ENCODE measurements around the gene CAMTA1.

The CAMTA1 gene

GRCh38 chr1:6859415-6860343 is 74.4 kb downstream of the CAMTA1 start:
- Histone ChIP-seq H3K27me3 (ENCODE audit: control insufficient read depth, insufficient read depth, low read length) (no peaks in the 10 kb centered on the region), H3K4me3 (ENCODE audit: low read depth, low read length) (no peak overlapping the region), H3K4me1 (ENCODE audit: control insufficient read depth, insufficient read depth, low read length) (peaks cover 8% of the 10 kb centered on the region), H3K9ac (ENCODE audit: low read depth, low read length) (no peak overlapping the region), H3K36me3 (ENCODE audit: control insufficient read depth, insufficient read depth, low read length) (no peaks in the 10 kb centered on the region), H3K9me3 (ENCODE audit: control insufficient read depth, insufficient read depth, low read length) (no peaks in the 10 kb centered on the region)

- H3K4me3 ChIP-seq (ENCODE audit: low read depth, low read length), result no peak overlapping the region
- H3K9me3 ChIP-seq (ENCODE audit: control insufficient read depth, insufficient read depth, low read length), result no peaks in the 10 kb centered on the region
- no peaks in the 10 kb centered on the region for H3K27me3 ChIP-seq (ENCODE audit: control insufficient read depth, insufficient read depth, low read length)
- H3K4me1 ChIP-seq (ENCODE audit: control insufficient read depth, insufficient read depth, low read length), result peaks cover 8% of the 10 kb centered on the region
- no peaks in the 10 kb centered on the region for H3K36me3 ChIP-seq (ENCODE audit: control insufficient read depth, insufficient read depth, low read length)
- H3K9ac ChIP-seq (ENCODE audit: low read depth, low read length), result no peak overlapping the region
These were observed 75.1 kb downstream of the CAMTA1 start for GRCh38 chr1:6860401-6860800.

GRCh38 chr1:6861075-6861724 is 75.9 kb downstream of the CAMTA1 start:
- Histone ChIP-seq H3K9ac (ENCODE audit: low read depth, low read length) (no peak overlapping the region), H3K36me3 (ENCODE audit: control insufficient read depth, insufficient read depth, low read length) (no peaks in the 10 kb centered on the region), H3K27me3 (ENCODE audit: control insufficient read depth, insufficient read depth, low read length) (no peaks in the 10 kb centered on the region)

DNA sequence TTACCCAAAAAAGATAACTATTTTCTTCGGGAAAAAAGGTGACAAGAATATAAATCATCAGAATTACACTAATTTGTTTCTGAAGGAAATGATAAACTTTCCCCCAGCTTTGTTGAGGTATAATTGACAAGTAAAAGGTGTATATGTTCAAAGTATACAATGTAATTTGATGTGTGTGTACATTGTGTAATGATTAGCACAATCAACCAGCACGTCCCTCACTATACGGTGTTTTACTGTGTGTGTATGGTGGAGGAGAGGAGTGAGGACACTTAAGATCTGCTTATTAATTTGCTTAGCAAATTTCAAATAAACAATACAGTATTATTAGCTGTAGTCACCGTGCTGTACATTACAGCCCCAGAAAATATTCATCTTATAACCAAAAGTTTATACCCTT is 77.7 kb downstream of the CAMTA1 start:
- no peaks in the 10 kb centered on the region for H3K36me3 ChIP-seq (ENCODE audit: control insufficient read depth, insufficient read depth, low read length)

More at GRCh38 chr1:6861075-6861724, 75.9 kb downstream of the CAMTA1 start:
- peaks cover 11% of the 10 kb centered on the region for H3K4me1 ChIP-seq (ENCODE audit: control insufficient read depth, insufficient read depth, low read length)
- H3K9me3 ChIP-seq (ENCODE audit: control insufficient read depth, insufficient read depth, low read length), result no peaks in the 10 kb centered on the region
- H3K4me3 ChIP-seq (ENCODE audit: low read depth, low read length), result no peak overlapping the region

DNA sequence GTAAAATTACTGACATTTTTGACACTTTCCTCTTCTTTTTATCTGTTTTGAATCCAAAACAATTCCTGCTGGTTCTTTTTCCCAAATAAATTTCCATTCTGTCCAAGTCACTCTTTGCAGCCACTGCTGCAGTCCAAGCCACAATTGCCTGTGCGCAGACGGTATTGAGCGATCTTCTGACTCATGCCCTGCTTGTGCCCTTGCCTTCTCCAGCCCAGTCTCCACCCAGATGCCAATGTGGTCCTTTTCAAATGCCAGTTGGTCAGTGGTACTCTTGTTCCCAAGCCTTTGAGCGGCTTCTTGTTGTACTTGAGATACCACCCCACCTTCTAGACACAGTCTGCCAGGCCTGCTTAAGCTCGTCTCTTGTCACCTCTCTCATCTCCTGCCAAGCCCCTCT is 78.9 kb downstream of the CAMTA1 start:
- peaks cover 34% of the 10 kb centered on the region for H3K4me1 ChIP-seq (ENCODE audit: control insufficient read depth, insufficient read depth, low read length)
- H3K4me3 ChIP-seq (ENCODE audit: low read depth, low read length), result no peak overlapping the region
- H3K27me3 ChIP-seq (ENCODE audit: control insufficient read depth, insufficient read depth, low read length), result no peaks in the 10 kb centered on the region
- H3K36me3 ChIP-seq (ENCODE audit: control insufficient read depth, insufficient read depth, low read length), result no peaks in the 10 kb centered on the region
- H3K9ac ChIP-seq (ENCODE audit: low read depth, low read length), result no peak overlapping the region
- H3K9me3 ChIP-seq (ENCODE audit: control insufficient read depth, insufficient read depth, low read length), result no peaks in the 10 kb centered on the region

More for the DNA sequence above, 77.7 kb downstream of the CAMTA1 start:
- Histone ChIP-seq H3K9me3 (ENCODE audit: control insufficient read depth, insufficient read depth, low read length) (no peaks in the 10 kb centered on the region), H3K4me3 (ENCODE audit: low read depth, low read length) (no peak overlapping the region), H3K9ac (ENCODE audit: low read depth, low read length) (no peak overlapping the region), H3K27me3 (ENCODE audit: control insufficient read depth, insufficient read depth, low read length) (no peaks in the 10 kb centered on the region), H3K4me1 (ENCODE audit: control insufficient read depth, insufficient read depth, low read length) (peaks cover 28% of the 10 kb centered on the region)

- H3K9ac ChIP-seq (ENCODE audit: low read depth, low read length), result no peak overlapping the region
- no peak overlapping the region for H3K4me3 ChIP-seq (ENCODE audit: low read depth, low read length)
- peaks cover 29% of the 10 kb centered on the region for H3K4me1 ChIP-seq (ENCODE audit: control insufficient read depth, insufficient read depth, low read length)
- no peaks in the 10 kb centered on the region for H3K27me3 ChIP-seq (ENCODE audit: control insufficient read depth, insufficient read depth, low read length)
- H3K9me3 ChIP-seq (ENCODE audit: control insufficient read depth, insufficient read depth, low read length), result no peaks in the 10 kb centered on the region
- no peaks in the 10 kb centered on the region for H3K36me3 ChIP-seq (ENCODE audit: control insufficient read depth, insufficient read depth, low read length)
These were observed 81.6 kb downstream of the CAMTA1 start for GRCh38 chr1:6866825-6867224.

DNA sequence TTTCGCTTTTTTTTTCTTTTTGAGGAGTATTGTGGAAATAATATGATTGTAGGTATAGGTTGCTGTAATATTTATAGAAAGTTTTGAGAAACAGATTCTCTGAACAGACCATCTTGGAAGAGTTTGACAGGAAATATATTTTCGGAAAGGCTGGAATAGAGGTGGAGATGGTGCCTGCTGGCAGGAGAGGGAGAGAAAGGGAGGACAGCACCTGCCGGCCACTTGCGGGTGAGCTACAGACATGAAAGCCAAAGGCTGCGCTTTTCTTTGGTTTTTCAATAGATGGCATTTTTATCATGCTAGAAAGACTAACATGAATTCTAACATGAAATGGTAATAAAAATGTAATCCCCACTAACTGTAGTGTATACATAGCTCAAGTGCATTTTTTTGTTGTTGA is 82.1 kb downstream of the CAMTA1 start:
- Histone ChIP-seq H3K9ac (ENCODE audit: low read depth, low read length) (no peak overlapping the region), H3K27me3 (ENCODE audit: control insufficient read depth, insufficient read depth, low read length) (no peaks in the 10 kb centered on the region), H3K9me3 (ENCODE audit: control insufficient read depth, insufficient read depth, low read length) (no peaks in the 10 kb centered on the region), H3K4me1 (ENCODE audit: control insufficient read depth, insufficient read depth, low read length) (peaks cover 29% of the 10 kb centered on the region), H3K36me3 (ENCODE audit: control insufficient read depth, insufficient read depth, low read length) (no peaks in the 10 kb centered on the region), H3K4me3 (ENCODE audit: low read depth, low read length) (no peak overlapping the region)

GRCh38 chr1:6867729-6868659 is 82.7 kb downstream of the CAMTA1 start:
- H3K4me3 ChIP-seq (ENCODE audit: low read depth, low read length), result no peak overlapping the region
- H3K4me1 ChIP-seq (ENCODE audit: control insufficient read depth, insufficient read depth, low read length), result peaks cover 29% of the 10 kb centered on the region
- H3K9me3 ChIP-seq (ENCODE audit: control insufficient read depth, insufficient read depth, low read length), result no peaks in the 10 kb centered on the region
- H3K36me3 ChIP-seq (ENCODE audit: control insufficient read depth, insufficient read depth, low read length), result no peaks in the 10 kb centered on the region
- H3K9ac ChIP-seq (ENCODE audit: low read depth, low read length), result no peak overlapping the region
- H3K27me3 ChIP-seq (ENCODE audit: control insufficient read depth, insufficient read depth, low read length), result no peaks in the 10 kb centered on the region

- Histone ChIP-seq H3K27me3 (ENCODE audit: control insufficient read depth, insufficient read depth, low read length) (no peaks in the 10 kb centered on the region), H3K9me3 (ENCODE audit: control insufficient read depth, insufficient read depth, low read length) (no peaks in the 10 kb centered on the region), H3K4me1 (ENCODE audit: control insufficient read depth, insufficient read depth, low read length) (peaks cover 29% of the 10 kb centered on the region)
These were observed 83.6 kb downstream of the CAMTA1 start for GRCh38 chr1:6868660-6869380.

GRCh38 chr1:6869545-6869944 is 84.3 kb downstream of the CAMTA1 start:
- H3K36me3 ChIP-seq (ENCODE audit: control insufficient read depth, insufficient read depth, low read length), result no peaks in the 10 kb centered on the region
- no peak overlapping the region for H3K4me3 ChIP-seq (ENCODE audit: low read depth, low read length)
- H3K9me3 ChIP-seq (ENCODE audit: control insufficient read depth, insufficient read depth, low read length), result no peaks in the 10 kb centered on the region
- no peaks in the 10 kb centered on the region for H3K27me3 ChIP-seq (ENCODE audit: control insufficient read depth, insufficient read depth, low read length)
- peaks cover 29% of the 10 kb centered on the region for H3K4me1 ChIP-seq (ENCODE audit: control insufficient read depth, insufficient read depth, low read length)
- H3K9ac ChIP-seq (ENCODE audit: low read depth, low read length), result no peak overlapping the region

More at GRCh38 chr1:6868660-6869380, 83.6 kb downstream of the CAMTA1 start:
- Histone ChIP-seq H3K4me3 (ENCODE audit: low read depth, low read length) (no peak overlapping the region), H3K36me3 (ENCODE audit: control insufficient read depth, insufficient read depth, low read length) (no peaks in the 10 kb centered on the region), H3K9ac (ENCODE audit: low read depth, low read length) (no peak overlapping the region)

GRCh38 chr1:6870086-6870485 is 84.8 kb downstream of the CAMTA1 start:
- Histone ChIP-seq H3K27me3 (ENCODE audit: control insufficient read depth, insufficient read depth, low read length) (no peaks in the 10 kb centered on the region), H3K4me1 (ENCODE audit: control insufficient read depth, insufficient read depth, low read length) (peaks cover 29% of the 10 kb centered on the region), H3K9ac (ENCODE audit: low read depth, low read length) (no peak overlapping the region), H3K4me3 (ENCODE audit: low read depth, low read length) (no peak overlapping the region), H3K9me3 (ENCODE audit: control insufficient read depth, insufficient read depth, low read length) (no peaks in the 10 kb centered on the region), H3K36me3 (ENCODE audit: control insufficient read depth, insufficient read depth, low read length) (no peaks in the 10 kb centered on the region)

Measured in iPS-15b (cell line).